ENCODE results near the gene AGTPBP1. TPM values are rescaled to one million over a fixed set of nuclear protein-coding genes. Genes with fewer than 3 reads are reported as not detected.

Gene AGTPBP1
- total and polyA plus RNA-seq, 5 donors = 11.0 to 54.8 (median 48.0) TPM

DNA sequence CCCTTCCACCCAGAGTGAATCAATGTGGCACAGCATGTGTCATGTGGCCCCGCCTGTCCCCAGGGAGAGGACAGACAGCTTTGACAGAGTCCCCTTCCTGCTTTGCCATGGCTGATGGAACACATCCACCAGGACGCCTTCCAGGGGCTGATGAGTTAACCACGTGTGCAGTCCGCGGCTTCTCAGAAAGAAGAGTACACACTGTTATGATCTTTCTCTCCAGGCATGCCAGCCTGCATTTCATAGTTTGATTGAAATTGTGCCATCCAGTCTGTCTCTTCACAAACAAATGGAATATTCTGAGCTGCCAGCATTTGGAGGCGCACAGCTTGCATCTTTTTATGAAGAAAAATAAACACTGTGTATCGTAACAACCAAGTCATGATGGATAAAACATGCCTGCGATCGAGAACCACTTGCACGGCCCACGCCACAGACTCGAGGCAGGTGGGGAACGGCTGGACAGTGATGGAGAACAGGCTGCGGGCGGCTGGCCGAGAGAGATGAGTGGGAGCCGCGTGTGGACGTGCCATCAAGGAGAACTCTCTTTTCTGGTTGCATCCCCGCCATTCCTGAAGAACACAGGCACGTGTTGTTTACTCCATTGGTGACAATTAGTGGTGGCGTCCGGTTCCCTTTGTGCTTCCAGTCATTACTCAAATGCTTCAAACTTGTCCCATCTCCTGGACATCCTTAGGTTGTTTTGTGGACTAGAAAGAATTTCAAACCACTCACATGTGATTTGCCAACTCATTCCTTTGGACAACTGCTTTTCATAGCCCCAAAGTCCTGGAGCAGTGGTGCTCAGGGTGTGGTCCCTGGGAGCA is 220.2 kb downstream of the AGTPBP1 start:
- Histone ChIP-seq H3K4me1 (ENCODE audit: control insufficient read depth, insufficient read depth, low read length) (no peaks in the 10 kb centered on the region), H3K27ac (ENCODE audit: low read length) (peak overlapping the region; percentile 30), H3K9me3 (ENCODE audit: control insufficient read depth, low read length) (no peaks in the 10 kb centered on the region), H3K4me3 (ENCODE audit: low read length) (no peak overlapping the region), H3K27me3 (ENCODE audit: control insufficient read depth, insufficient read depth) (no peaks in the 10 kb centered on the region)
- intact Hi-C loops (cut with DNase I) = no loop called here
- ATAC-seq = peak; percentile 63 to 70
- WGBS = 82% methylated on average over 23 of the region's 23 CpGs
- peak in 1 of 3 donors; percentile 69 for DNase-seq

GRCh38 chr9:85516976-85517637 is 224.6 kb downstream of the AGTPBP1 start:
- no peaks in the 10 kb centered on the region for H3K9me3 ChIP-seq (ENCODE audit: control insufficient read depth, low read length)
- no peaks in the 10 kb centered on the region for H3K4me1 ChIP-seq (ENCODE audit: control insufficient read depth, insufficient read depth, low read length)
- 88% methylated on average over 6 of the region's 6 CpGs for WGBS
- ATAC-seq = no peak
- no peak overlapping the region for H3K27ac ChIP-seq (ENCODE audit: low read length)
- DNase-seq = no peak
- H3K27me3 ChIP-seq (ENCODE audit: control insufficient read depth, insufficient read depth) = no peaks in the 10 kb centered on the region
- intact Hi-C loops (cut with DNase I) = no loop called here
- no peak overlapping the region for H3K4me3 ChIP-seq (ENCODE audit: low read length)

- Histone ChIP-seq H3K27me3 (ENCODE audit: control insufficient read depth, insufficient read depth) (no peaks in the 10 kb centered on the region), H3K4me3 (ENCODE audit: low read length) (no peak overlapping the region), H3K4me1 (ENCODE audit: control insufficient read depth, insufficient read depth, low read length) (peaks cover 3% of the 10 kb centered on the region), H3K27ac (ENCODE audit: low read length) (no peak overlapping the region), H3K9me3 (ENCODE audit: control insufficient read depth, low read length) (no peaks in the 10 kb centered on the region)
- 76% methylated on average over 10 of the region's 10 CpGs for WGBS
- no peak for ATAC-seq
- intact Hi-C loops (cut with DNase I) = no loop called here
- DNase-seq = no peak
Measured at GRCh38 chr9:85516455-85516854, 225.3 kb downstream of the AGTPBP1 start.

GRCh38 chr9:85515021-85515420 is 226.7 kb downstream of the AGTPBP1 start:
- 91% methylated on average over 4 of the region's 4 CpGs for WGBS
- Histone ChIP-seq H3K4me3 (ENCODE audit: low read length) (no peak overlapping the region), H3K9me3 (ENCODE audit: control insufficient read depth, low read length) (no peaks in the 10 kb centered on the region), H3K4me1 (ENCODE audit: control insufficient read depth, insufficient read depth, low read length) (peaks cover 6% of the 10 kb centered on the region), H3K27ac (ENCODE audit: low read length) (no peak overlapping the region), H3K27me3 (ENCODE audit: control insufficient read depth, insufficient read depth) (no peaks in the 10 kb centered on the region)
- DNase-seq (no peak), ATAC-seq (no peak)
- intact Hi-C loops (cut with DNase I) = no loop called here

GRCh38 chr9:85514256-85514655 is 227.5 kb downstream of the AGTPBP1 start:
- no peaks in the 10 kb centered on the region for H3K9me3 ChIP-seq (ENCODE audit: control insufficient read depth, low read length)
- WGBS = 71% methylated on average over 8 of the region's 8 CpGs
- ATAC-seq (no peak), DNase-seq (no peak)
- H3K4me3 ChIP-seq (ENCODE audit: low read length) = no peak overlapping the region
- intact Hi-C loops (cut with DNase I) = no loop called here
- H3K27ac ChIP-seq (ENCODE audit: low read length) = no peak overlapping the region
- peaks cover 6% of the 10 kb centered on the region for H3K4me1 ChIP-seq (ENCODE audit: control insufficient read depth, insufficient read depth, low read length)
- no peaks in the 10 kb centered on the region for H3K27me3 ChIP-seq (ENCODE audit: control insufficient read depth, insufficient read depth)

- intact Hi-C loops (cut with DNase I) = no loop called here
- Histone ChIP-seq H3K27me3 (ENCODE audit: control insufficient read depth, insufficient read depth) (no peaks in the 10 kb centered on the region), H3K9me3 (ENCODE audit: control insufficient read depth, low read length) (no peaks in the 10 kb centered on the region), H3K4me3 (ENCODE audit: low read length) (no peak overlapping the region), H3K4me1 (ENCODE audit: control insufficient read depth, insufficient read depth, low read length) (peaks cover 6% of the 10 kb centered on the region), H3K27ac (ENCODE audit: low read length) (no peak overlapping the region)
- ATAC-seq (no peak), DNase-seq (no peak)
Measured at GRCh38 chr9:85511746-85512145, 230.0 kb downstream of the AGTPBP1 start.

GRCh38 chr9:85510830-85511504 is 230.8 kb downstream of the AGTPBP1 start:
- intact Hi-C loops (cut with DNase I) = no loop called here
- ATAC-seq (peak; percentile 70 to 76), DNase-seq (peak; percentile 45 to 78 (median 76))
- Histone ChIP-seq H3K27me3 (ENCODE audit: control insufficient read depth, insufficient read depth) (no peaks in the 10 kb centered on the region), H3K9me3 (ENCODE audit: control insufficient read depth, low read length) (no peaks in the 10 kb centered on the region), H3K27ac (ENCODE audit: low read length) (no peak overlapping the region), H3K4me3 (ENCODE audit: low read length) (no peak overlapping the region), H3K4me1 (ENCODE audit: control insufficient read depth, insufficient read depth, low read length) (peaks cover 6% of the 10 kb centered on the region)
- 52% methylated on average over 6 of the region's 6 CpGs for WGBS

DNA sequence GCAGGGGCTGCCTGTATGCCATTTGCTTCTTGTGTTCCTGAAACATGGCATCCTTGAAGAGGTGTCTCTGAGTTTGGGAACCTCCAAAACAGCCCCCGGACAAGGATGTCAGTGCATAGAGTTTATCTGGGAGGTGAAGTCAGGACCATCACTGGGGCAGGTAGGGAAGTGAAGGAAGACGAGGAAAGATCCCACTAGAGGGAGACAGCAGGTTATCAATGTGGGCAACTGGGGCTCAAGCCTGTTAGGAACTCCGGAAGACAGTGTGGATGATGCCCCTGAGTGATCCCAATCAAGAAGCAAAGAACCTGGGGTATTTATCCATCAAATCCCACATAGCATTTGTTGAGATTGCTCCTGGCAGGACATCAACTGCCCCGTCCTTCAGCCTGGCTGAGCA is 233.1 kb downstream of the AGTPBP1 start:
- Histone ChIP-seq H3K27me3 (ENCODE audit: control insufficient read depth, insufficient read depth) (no peaks in the 10 kb centered on the region), H3K9me3 (ENCODE audit: control insufficient read depth, low read length) (no peaks in the 10 kb centered on the region), H3K4me1 (ENCODE audit: control insufficient read depth, insufficient read depth, low read length) (peaks cover 6% of the 10 kb centered on the region), H3K4me3 (ENCODE audit: low read length) (no peak overlapping the region), H3K27ac (ENCODE audit: low read length) (no peak overlapping the region)
- WGBS = 79% methylated on average over 4 of the region's 4 CpGs
- no peak for DNase-seq
- no peak for ATAC-seq
- intact Hi-C loops (cut with DNase I) = loop anchor here in 1 of 4 donors (5.0 kb wide), 1 partner anchor 99 kb away; no protein-coding TSS in a partner anchor

DNA sequence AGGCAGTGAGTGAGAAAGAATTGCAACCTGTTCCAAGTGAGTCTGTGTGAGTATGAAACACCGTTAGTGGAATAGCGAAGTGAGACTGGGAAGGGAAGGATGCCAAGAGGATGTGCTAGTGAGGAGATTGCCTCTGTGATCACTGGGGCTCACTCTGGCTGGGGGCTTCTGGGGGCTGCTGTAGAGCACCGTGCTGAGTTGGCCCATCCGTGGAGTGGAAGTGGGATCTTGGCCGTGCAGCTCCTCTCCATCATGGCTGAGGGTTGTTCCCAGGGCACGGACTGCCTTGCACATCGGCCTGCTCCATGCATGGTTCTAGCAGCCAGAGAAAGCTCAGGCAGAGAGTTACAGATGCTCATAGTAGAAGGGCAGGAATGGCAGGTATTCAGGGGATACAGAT is 236.1 kb downstream of the AGTPBP1 start:
- Histone ChIP-seq H3K4me3 (ENCODE audit: low read length) (no peak overlapping the region), H3K27me3 (ENCODE audit: control insufficient read depth, insufficient read depth) (no peaks in the 10 kb centered on the region), H3K4me1 (ENCODE audit: control insufficient read depth, insufficient read depth, low read length) (no peaks in the 10 kb centered on the region), H3K27ac (ENCODE audit: low read length) (no peak overlapping the region), H3K9me3 (ENCODE audit: control insufficient read depth, low read length) (no peaks in the 10 kb centered on the region)
- intact Hi-C loops (cut with DNase I) = loop anchor here in 1 of 4 donors (5.0 kb wide), 1 partner anchor 102 kb away; no protein-coding TSS in a partner anchor
- ATAC-seq (no peak), DNase-seq (no peak)
- WGBS = 76% methylated on average over 7 of the region's 7 CpGs

DNA sequence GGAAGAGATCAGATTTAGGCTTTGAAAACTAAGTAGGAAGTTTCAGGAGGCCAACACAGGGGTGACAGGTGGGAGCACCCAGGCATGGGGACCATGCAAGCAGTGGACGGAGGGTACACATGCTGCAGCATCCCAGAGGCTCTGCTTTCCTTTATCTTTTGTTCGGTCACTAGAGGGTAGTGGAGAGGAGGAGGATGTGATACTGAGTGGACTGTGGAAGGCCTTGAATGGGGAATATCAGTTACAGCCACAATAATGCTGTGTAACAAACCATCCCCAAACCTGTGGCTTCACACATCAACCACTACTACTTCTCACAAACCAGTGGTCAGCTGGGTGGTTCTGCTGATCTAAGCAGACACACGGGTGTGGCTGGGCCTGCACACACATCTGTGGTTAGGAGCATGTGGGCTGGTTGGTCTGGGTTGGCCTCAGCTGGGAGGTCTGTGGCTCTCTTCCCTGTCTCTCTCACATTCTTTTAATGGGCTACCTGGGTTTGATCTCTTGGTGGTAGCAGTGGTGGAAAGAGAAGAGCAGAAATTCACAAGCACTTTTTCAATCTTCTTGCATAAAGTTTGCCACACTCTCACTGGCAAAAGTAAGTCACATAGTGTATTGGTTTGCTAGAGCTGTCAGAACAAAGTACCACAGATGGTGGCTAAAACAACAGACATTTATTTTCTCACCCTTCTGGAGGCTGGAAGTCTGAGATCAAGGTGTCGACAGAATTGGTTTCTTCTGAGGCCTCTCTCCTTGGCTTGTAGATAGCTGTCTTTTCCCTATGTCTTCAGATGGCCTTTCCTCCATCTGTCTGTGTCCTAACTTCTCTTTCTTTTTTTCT is 238.7 kb downstream of the AGTPBP1 start:
- no peaks in the 10 kb centered on the region for H3K9me3 ChIP-seq (ENCODE audit: control insufficient read depth, low read length)
- no peak overlapping the region for H3K27ac ChIP-seq (ENCODE audit: low read length)
- ATAC-seq (no peak), DNase-seq (no peak)
- WGBS = 86% methylated on average over 4 of the region's 4 CpGs
- H3K27me3 ChIP-seq (ENCODE audit: control insufficient read depth, insufficient read depth) = no peaks in the 10 kb centered on the region
- intact Hi-C loops (cut with DNase I) = no loop called here
- H3K4me3 ChIP-seq (ENCODE audit: low read length) = no peak overlapping the region
- H3K4me1 ChIP-seq (ENCODE audit: control insufficient read depth, insufficient read depth, low read length) = no peaks in the 10 kb centered on the region

Measured in right cardiac atrium (tissue), 5 donors.